H1 (cell line): ENCODE data around the gene CEP44. TPM values are rescaled to one million over a fixed set of nuclear protein-coding genes. Genes with fewer than 3 reads are reported as not detected.

Experiments used
- CTCF ChIA-PET: fragments of 300-600 bp; sonication (Branson Sonifier 250); formaldehyde crosslinking; loops from one replicate; lab custom pipeline; 2021; ENCODE audit not compliant: partially characterized antibody; lab: Charles Lee
- POLR2A ChIA-PET: fragments of 300-600 bp; sonication (Branson Sonifier 250); formaldehyde crosslinking; loops from one replicate; lab custom pipeline; 2021; ENCODE audit warnings: inconsistent platforms; ENCODE audit not compliant: partially characterized antibody; lab: Charles Lee
- DNase-seq, 2 experiments: peaks; one replicate each; pipeline versions ENCODE4 v3.0.0 to v3.0.0-alpha.2; 2010 to 2022; ENCODE audit warnings: low spot score in 2 of 2, low read depth in 1 of 2, mixed read lengths in 1 of 2
- FAIRE-seq: peaks from 2 replicates; lab custom pipeline; 2011; peaks lifted over from hg19 to GRCh38; lab: Jason Lieb, UNC
- H2AFZ ChIP-seq: 2 replicates; pipeline ENCODE4 v1.8.1; 2012; ENCODE audit warnings: low read length, inconsistent platforms
- H2AK5ac ChIP-seq: 2 replicates; pipeline ENCODE4 v1.6.1; 2013; ENCODE audit warnings: low read depth, low read length
- H2BK120ac ChIP-seq: replicated peaks from 2 replicates; pipeline ENCODE3; 2013; ENCODE audit warnings: low read depth, low read length, inconsistent platforms
- H2BK12ac ChIP-seq: 2 replicates; pipeline ENCODE4 v1.6.1; 2013; ENCODE audit warnings: low read depth, low read length
- H2BK15ac ChIP-seq: 2 replicates; pipeline ENCODE4 v1.6.1; 2013; ENCODE audit warnings: low read length
- H2BK20ac ChIP-seq: 2 replicates; pipeline ENCODE4 v1.6.1; 2013; ENCODE audit warnings: low read length
- H2BK5ac ChIP-seq: 2 replicates; pipeline ENCODE4 v1.6.1; 2013; ENCODE audit warnings: low read depth, low read length
- H3K14ac ChIP-seq: 2 replicates; pipeline ENCODE4 v1.6.1; 2013; ENCODE audit warnings: inconsistent platforms; ENCODE audit not compliant: insufficient read length
- H3K18ac ChIP-seq: 2 replicates; pipeline ENCODE4 v1.6.1; 2013; ENCODE audit warnings: low read length; ENCODE audit errors: extremely low read depth
- H3K23ac ChIP-seq: 2 replicates; pipeline ENCODE4 v1.6.1; 2013; ENCODE audit warnings: inconsistent platforms; ENCODE audit not compliant: insufficient read length
- H3K23me2 ChIP-seq: 2 replicates; pipeline ENCODE4 v1.6.1; 2013; ENCODE audit warnings: low read depth, low read length
- H3K27ac ChIP-seq: 2 replicates; pipeline ENCODE4 v1.6.1; 2011; ENCODE audit warnings: low read depth, low read length, inconsistent platforms
- H3K27me3 ChIP-seq, 4 experiments: replicated peaks in 1 of 4; 1 replicate in 1 of 4; 2 replicates in 3 of 4; pipeline versions ENCODE4 v1.6.1 to v1.8.1; 2011 to 2013; ENCODE audit warnings: low read length in 3 of 4, mild to moderate bottlenecking in 3 of 4, inconsistent platforms in 2 of 4, mixed read lengths in 2 of 4, moderate library complexity in 1 of 4; ENCODE audit not compliant: control insufficient read depth in 3 of 4, insufficient read depth in 3 of 4; ENCODE audit errors: extremely low read depth in 1 of 4
- H3K36me3 ChIP-seq, 4 experiments: 2 replicates each; pipeline versions ENCODE4 v1.6.1 to v1.8.1; 2011 to 2013; ENCODE audit warnings: mild to moderate bottlenecking in 4 of 4, low read length in 3 of 4, moderate library complexity in 2 of 4, control low read depth in 1 of 4, inconsistent platforms in 1 of 4; ENCODE audit not compliant: insufficient read depth in 4 of 4, control insufficient read depth in 2 of 4
- H3K4ac ChIP-seq: replicated peaks from 2 replicates; pipeline ENCODE3; 2013; ENCODE audit warnings: low read length, low read depth, mixed read lengths, inconsistent platforms; ENCODE audit not compliant: insufficient read length
- H3K4me1 ChIP-seq, 4 experiments: replicated peaks in 1 of 4; 1 replicate in 1 of 4; 2 replicates in 3 of 4; pipeline versions ENCODE4 v1.6.1 to v1.8.1; 2011 to 2013; ENCODE audit warnings: low read length in 3 of 4, inconsistent platforms in 2 of 4, mixed read lengths in 1 of 4; ENCODE audit not compliant: insufficient read depth in 4 of 4, control insufficient read depth in 3 of 4
- H3K4me2 ChIP-seq, 2 experiments: 2 replicates each; pipeline versions ENCODE4 v1.6.1 to v1.8.1; 2011 to 2013; ENCODE audit warnings: low read depth in 2 of 2, low read length in 2 of 2, control low read depth in 1 of 2, inconsistent platforms in 1 of 2, mild to moderate bottlenecking in 1 of 2; ENCODE audit not compliant: insufficient read depth in 1 of 2
- H3K4me3 ChIP-seq, 4 experiments: fragments of 200-600, 300-600 bp in 1 of 4; sonication (generic), shearing (Covaris generic), sonication (Bioruptor Twin) in 1 of 4; 2 replicates each; pipeline versions ENCODE4 v1.5.1 to v1.8.1; 2011 to 2016; ENCODE audit warnings: low read length in 4 of 4, low read depth in 3 of 4, control low read depth in 2 of 4, inconsistent platforms in 2 of 4, mild to moderate bottlenecking in 2 of 4, mixed read lengths in 1 of 4, moderate library complexity in 1 of 4; ENCODE audit not compliant: insufficient read depth in 2 of 4; ENCODE audit errors: extremely low read depth in 1 of 4
- H3K56ac ChIP-seq: replicated peaks from 2 replicates; pipeline ENCODE3; 2013; ENCODE audit warnings: low read depth, mild to moderate bottlenecking, mixed read lengths, low read length, inconsistent platforms; ENCODE audit not compliant: insufficient read length
- H3K79me1 ChIP-seq: 2 replicates; pipeline ENCODE4 v1.6.1; 2013; ENCODE audit warnings: low read depth, low read length, control low read depth
- H3K79me2 ChIP-seq, 2 experiments: 2 replicates each; pipeline versions ENCODE4 v1.6.1 to v1.8.1; 2012 to 2013; ENCODE audit warnings: low read length in 2 of 2, mild to moderate bottlenecking in 2 of 2, inconsistent platforms in 1 of 2; ENCODE audit not compliant: insufficient read depth in 2 of 2, control insufficient read depth in 1 of 2
- H3K9ac ChIP-seq, 4 experiments: replicated peaks in 1 of 4; 1 replicate in 1 of 4; 2 replicates in 3 of 4; pipeline versions ENCODE4 v1.6.1 to v1.8.1; 2011 to 2013; ENCODE audit warnings: low read depth in 3 of 4, low read length in 3 of 4, control low read depth in 2 of 4, mild to moderate bottlenecking in 2 of 4, moderate library complexity in 2 of 4, inconsistent platforms in 1 of 4; ENCODE audit errors: extremely low read depth in 1 of 4
- H3K9me3 ChIP-seq, 2 experiments: 2 replicates each; pipeline versions ENCODE4 v1.6.1 to v1.8.1; 2012 to 2013; ENCODE audit warnings: mild to moderate bottlenecking in 2 of 2, moderate library complexity in 2 of 2, control low read depth in 1 of 2, inconsistent platforms in 1 of 2, low read depth in 1 of 2, low read length in 1 of 2, mixed read lengths in 1 of 2; ENCODE audit not compliant: insufficient read depth in 2 of 2
- H4K20me1 ChIP-seq, 2 experiments: replicated peaks in 1 of 2; 2 replicates each; pipeline versions ENCODE3 to v1.8.1; 2011 to 2013; ENCODE audit warnings: inconsistent platforms in 2 of 2, low read length in 2 of 2, mild to moderate bottlenecking in 1 of 2; ENCODE audit not compliant: insufficient read depth in 2 of 2, control insufficient read depth in 1 of 2
- H4K5ac ChIP-seq: 2 replicates; pipeline ENCODE4 v1.6.1; 2013; ENCODE audit warnings: low read length, low read depth, mixed read lengths, inconsistent platforms; ENCODE audit not compliant: insufficient read length
- H4K8ac ChIP-seq: 2 replicates; pipeline ENCODE4 v1.8.0; 2013; ENCODE audit warnings: mild to moderate bottlenecking, moderate library complexity, low read length, inconsistent platforms; ENCODE audit not compliant: insufficient read depth; ENCODE audit errors: extremely low read depth
- H4K91ac ChIP-seq: replicated peaks from 2 replicates; pipeline ENCODE3; 2013; ENCODE audit warnings: low read length, mixed read lengths, inconsistent platforms; ENCODE audit not compliant: insufficient read length
- HDAC6 ChIP-seq: IDR thresholded peaks from one replicate; pipeline ENCODE4 v1.7.1; 2012; ENCODE audit warnings: low read depth, mild to moderate bottlenecking, inconsistent platforms, low read length, moderate library complexity
- WGBS, 2 experiments: shearing (Covaris generic) in 1 of 2; methylation state at CpG; one replicate each; pipeline versions ENCODE4 v1.1.6 to v1.1.7; 2013 to 2015; ENCODE audit warnings: low lambda C conversion rate in 2 of 2, mixed read lengths in 2 of 2, inconsistent platforms in 1 of 2, low coverage in 1 of 2, missing lambda C conversion rate in 1 of 2; ENCODE audit not compliant: insufficient replicate concordance in 2 of 2, insufficient coverage in 1 of 2, insufficient read length in 1 of 2; ENCODE audit errors: extremely low coverage in 1 of 2, missing lambda C conversion rate in 1 of 2; 5-methylcytosine and 5-hydroxymethylcytosine counted together
- polyA plus RNA-seq, 7 experiments: library from polyadenylated mRNA; depleted of rRNA in 3 of 7; stranded (reverse) in 5 of 7; unstranded in 2 of 7; fragments of >200 nt in 5 of 7; fragments of 200-250 nt in 2 of 7; gene quantifications; 1 replicate in 5 of 7; 2 replicates in 1 of 7; 4 replicates in 1 of 7; pipeline versions ENCODE4 v1.2.1 to v1.2.3, GENCODE V29; 2011 to 2013; ENCODE audit warnings: missing spikeins in 2 of 7, mixed read lengths in 2 of 7
- total RNA-seq: library from RNA; stranded (reverse); fragmentation: NEBNext Ultra II Directional; extraction: Animal tissue kit (Norgen Biotek cat#: 25700); gene quantifications from 2 replicates; pipeline ENCODE4 v1.2.1, GENCODE V29; 2021

The CEP44 gene
- total and polyA plus RNA-seq, 2 of the 8 experiments (the other 6 are each of a cell fraction or from before 2014, with no cell fraction given): 3.4 to 17.1 TPM

DNA sequence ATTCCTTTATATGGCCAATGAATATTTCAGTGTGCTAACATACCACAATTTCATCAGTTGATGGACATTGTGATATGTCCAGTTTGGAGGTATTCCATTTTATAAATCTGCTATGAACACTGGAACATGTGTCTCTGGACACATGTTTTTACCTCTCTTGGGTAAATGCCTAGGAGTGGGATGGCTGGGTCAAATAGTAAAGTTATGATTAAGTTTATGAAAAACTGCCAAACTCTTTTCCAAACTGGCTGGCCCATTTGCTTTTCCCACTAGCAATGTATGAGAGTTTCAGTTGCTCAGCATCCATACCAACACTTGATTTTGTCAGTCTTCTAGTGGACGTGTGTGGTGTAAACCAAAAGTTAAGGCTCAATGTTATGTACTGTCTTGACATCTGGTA is 40.5 kb downstream of the CEP44 start:
- Histone ChIP-seq H3K4ac (no peak overlapping the region), H4K20me1 (no peaks in the 10 kb centered on the region), H3K79me1 (no peaks in the 10 kb centered on the region), H2AK5ac (no peak overlapping the region), H2BK12ac (no peak overlapping the region), H3K23me2 (no peaks in the 10 kb centered on the region), H2BK5ac (no peak overlapping the region), H4K8ac (no peak overlapping the region), H2BK120ac (no peak overlapping the region), H3K14ac (no peak overlapping the region), H4K91ac (no peak overlapping the region), H2BK15ac (no peak overlapping the region), H3K9me3 (no peaks in the 10 kb centered on the region), H3K23ac (no peak overlapping the region), H3K79me2 (no peaks in the 10 kb centered on the region), H3K4me1 (no peaks in the 10 kb centered on the region), H3K4me3 (no peak overlapping the region), H3K18ac (no peak overlapping the region), H3K27ac (no peak overlapping the region), H3K4me2 (no peak overlapping the region), H3K56ac (no peak overlapping the region), H2AFZ (no peak overlapping the region), H3K27me3 (no peaks in the 10 kb centered on the region), H2BK20ac (no peak overlapping the region), H3K36me3 (no peaks in the 10 kb centered on the region; a peak in 1 of 8 replicates), H3K9ac (no peak overlapping the region), H4K5ac (no peak overlapping the region)
- FAIRE-seq (no peak), DNase-seq (no peak)
- no peak for TF ChIP-seq HDAC6
- 86% methylated on average over 1 of the region's 1 CpG; no CpG with 5 or more reads in 1 of the 2 experiments for WGBS, 2 experiments
- CTCF ChIA-PET: no interaction called here
- POLR2A ChIA-PET: no interaction called here
